SJCRH30 (cell line): ENCODE data around the gene IL26. TPM values are rescaled to one million over a fixed set of nuclear protein-coding genes. Genes with fewer than 3 reads are reported as not detected.
"Not testable (repeated sequence)": the region's sequence is repeated elsewhere in the genome, so short reads cannot be mapped to it uniquely, and the experiment has no call there.

Experiments
- DNase-seq, 2 experiments: peaks; one replicate each; pipeline ENCODE4 v3.0.0-alpha.2; 2015 to 2020
- H3K27ac ChIP-seq: fragments of 250-450 bp; sonication (Bioruptor Pico); 2 replicates; pipeline ENCODE4 v1.5.1; 2020; ENCODE audit warnings: mild to moderate bottlenecking, moderate library complexity
- H3K27me3 ChIP-seq: fragments of 250-450 bp; sonication (Bioruptor Pico); 2 replicates; pipeline ENCODE4 v1.5.1; 2020; ENCODE audit warnings: mild to moderate bottlenecking, moderate library complexity
- H3K36me3 ChIP-seq: fragments of 250-450 bp; sonication (Bioruptor Pico); 2 replicates; pipeline ENCODE4 v1.5.1; 2020; ENCODE audit warnings: mild to moderate bottlenecking, moderate library complexity
- H3K4me1 ChIP-seq: fragments of 250-450 bp; sonication (Bioruptor Pico); 2 replicates; pipeline ENCODE4 v1.5.1; 2020; ENCODE audit warnings: mild to moderate bottlenecking, moderate library complexity
- H3K4me3 ChIP-seq: fragments of 250-450 bp; sonication (Bioruptor Pico); 2 replicates; pipeline ENCODE4 v1.5.1; 2020; ENCODE audit warnings: mild to moderate bottlenecking, moderate library complexity
- H3K9me3 ChIP-seq: fragments of 250-450 bp; sonication (Bioruptor Pico); replicated peaks from 2 replicates; pipeline ENCODE4 v1.5.1; 2020; ENCODE audit warnings: mild to moderate bottlenecking, moderate library complexity
- total RNA-seq: library from RNA; depleted of rRNA; stranded (reverse); fragments of >200 nt; shearing (Covaris generic); gene quantifications from 2 replicates; pipeline ENCODE4 v1.2.3, GENCODE V29; 2014

The IL26 gene
- total RNA-seq, 1 experiment from 2014 or later = not detected

- peaks cover 3% of the 10 kb centered on the region; the same call in 1 of the 2 replicates for H3K4me1 ChIP-seq
Measured at GRCh38 chr12:68231691-68232090, 6.1 kb upstream of the IL26 start.

GRCh38 chr12:68231229-68231628 is 5.6 kb upstream of the IL26 start:
- Histone ChIP-seq H3K27ac (no peak overlapping the region), H3K36me3 (no peaks in the 10 kb centered on the region), H3K27me3 (no peaks in the 10 kb centered on the region), H3K4me1 (no peaks in the 10 kb centered on the region), H3K4me3 (no peak overlapping the region), H3K9me3 (no peaks in the 10 kb centered on the region)
- DNase-seq = no peak

More at GRCh38 chr12:68231691-68232090, 6.1 kb upstream of the IL26 start:
- H3K9me3 ChIP-seq = no peaks in the 10 kb centered on the region
- DNase-seq = no peak
- no peaks in the 10 kb centered on the region for H3K36me3 ChIP-seq
- H3K4me3 ChIP-seq = no peak overlapping the region
- H3K27ac ChIP-seq = no peak overlapping the region
- no peaks in the 10 kb centered on the region for H3K27me3 ChIP-seq

GRCh38 chr12:68229956-68230355 is 4.3 kb upstream of the IL26 start:
- H3K27me3 ChIP-seq = no peaks in the 10 kb centered on the region
- no peak overlapping the region for H3K27ac ChIP-seq
- no peaks in the 10 kb centered on the region for H3K9me3 ChIP-seq
- H3K4me1 ChIP-seq = no peaks in the 10 kb centered on the region
- no peak overlapping the region for H3K4me3 ChIP-seq
- DNase-seq = no peak
- no peaks in the 10 kb centered on the region for H3K36me3 ChIP-seq

GRCh38 chr12:68227356-68227755 is 1.7 kb upstream of the IL26 start:
- no peak overlapping the region for H3K27ac ChIP-seq

DNA sequence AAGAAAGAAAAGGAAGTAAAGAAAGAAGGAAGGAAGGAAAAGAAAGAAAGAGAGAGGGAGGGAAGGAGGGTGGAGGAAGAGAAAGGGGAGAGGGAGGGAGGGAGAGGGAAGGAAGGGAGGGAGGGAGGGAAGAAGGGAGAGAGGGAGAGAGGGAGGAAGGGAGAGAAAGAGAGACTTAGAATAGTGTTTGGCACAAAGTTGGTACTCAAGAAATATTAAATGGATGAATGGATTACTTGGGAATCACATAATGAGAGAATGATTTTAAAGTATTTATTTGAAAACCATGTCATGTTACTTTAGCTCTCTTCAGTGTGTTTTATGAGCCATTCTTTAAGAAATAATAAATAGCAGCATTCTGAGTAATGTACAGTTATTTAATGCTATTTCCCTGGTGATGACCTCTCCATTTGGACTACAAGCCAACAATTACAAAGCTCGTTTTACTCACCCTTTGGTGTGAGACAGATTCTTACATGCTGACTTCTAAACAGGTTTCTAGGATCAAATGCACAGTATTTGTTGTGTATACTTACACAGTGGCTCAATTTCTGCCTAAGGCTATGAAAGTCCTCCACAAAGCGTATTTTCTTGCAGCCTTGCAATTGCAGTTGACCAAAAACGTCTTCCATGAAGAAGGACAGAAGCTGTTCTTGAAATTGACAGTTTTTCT is 861 bp downstream of the IL26 start:
- peaks cover 11% of the 10 kb centered on the region for H3K4me1 ChIP-seq
- peak in 1 of 2 experiments; percentile 25 for DNase-seq
- no peaks in the 10 kb centered on the region for H3K36me3 ChIP-seq
- H3K9me3 ChIP-seq = no peaks in the 10 kb centered on the region
- no peak overlapping the region for H3K27ac ChIP-seq
- H3K27me3 ChIP-seq = no peaks in the 10 kb centered on the region
- no peak overlapping the region for H3K4me3 ChIP-seq

More at GRCh38 chr12:68227356-68227755, 1.7 kb upstream of the IL26 start:
- Histone ChIP-seq H3K36me3 (no peaks in the 10 kb centered on the region), H3K4me1 (peaks cover 11% of the 10 kb centered on the region), H3K9me3 (no peaks in the 10 kb centered on the region), H3K27me3 (no peaks in the 10 kb centered on the region), H3K4me3 (no peak overlapping the region)
- DNase-seq = no peak

DNA sequence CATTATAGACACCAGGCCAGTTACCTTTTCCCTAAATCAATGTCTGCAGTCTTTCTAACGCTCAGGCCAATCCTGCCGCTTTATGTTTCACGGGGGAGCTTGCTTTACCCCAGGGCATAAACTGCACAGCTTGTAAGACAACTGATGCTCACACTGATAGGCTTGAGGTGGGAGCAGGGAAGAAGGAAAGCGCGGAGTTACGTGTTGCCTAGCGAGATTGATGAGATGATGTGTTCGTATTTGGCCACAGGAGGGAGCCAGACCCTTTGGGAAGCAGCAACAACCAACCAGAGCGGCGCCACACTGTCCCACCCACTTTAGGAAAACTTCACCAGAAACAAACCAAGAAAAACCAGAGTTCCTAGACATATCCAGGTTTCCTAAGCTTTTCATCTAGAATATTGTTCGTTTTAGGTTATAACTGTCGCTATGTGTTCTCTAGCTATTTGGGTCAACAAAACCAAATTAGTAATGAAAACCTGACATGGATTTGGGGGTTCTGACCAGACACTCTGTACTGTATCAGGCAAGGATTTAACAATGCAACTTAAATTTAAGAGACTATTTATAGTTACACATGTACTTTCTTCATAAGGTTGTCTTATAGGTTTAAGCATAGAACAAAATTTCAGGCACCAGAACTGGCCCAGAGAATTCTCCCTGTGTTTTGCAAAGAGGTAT is 2.4 kb downstream of the IL26 start:
- Histone ChIP-seq H3K4me3 (no peak overlapping the region), H3K4me1 (peaks cover 11% of the 10 kb centered on the region), H3K27ac (peak overlapping the region; percentile 35; the same call in 1 of the 2 replicates)

DNA sequence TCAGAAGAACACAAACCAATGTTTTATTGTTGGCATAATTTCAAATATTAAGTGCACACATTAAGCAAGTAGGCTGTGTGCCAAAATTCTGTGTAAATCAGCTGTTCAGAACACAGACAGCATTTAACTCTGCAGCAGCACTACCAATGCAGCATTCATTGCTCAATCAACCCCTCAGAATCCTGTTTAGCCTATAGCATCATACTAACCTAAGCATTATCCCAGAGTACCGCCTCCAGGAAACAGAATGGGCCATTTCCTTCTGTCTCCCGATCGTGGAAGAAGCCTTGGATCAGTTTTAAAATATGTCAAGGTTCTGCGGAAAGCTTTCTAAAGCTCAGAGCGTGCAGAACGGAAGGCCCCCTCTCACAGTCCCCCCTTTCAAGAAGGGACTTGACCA is 3.3 kb downstream of the IL26 start:
- H3K27ac ChIP-seq = no peak overlapping the region; the same call in 1 of the 2 replicates
- peak; percentile 15 to 53 for DNase-seq
- H3K36me3 ChIP-seq = no peaks in the 10 kb centered on the region
- H3K4me3 ChIP-seq = no peak overlapping the region
- H3K27me3 ChIP-seq = no peaks in the 10 kb centered on the region
- H3K9me3 ChIP-seq = no peaks in the 10 kb centered on the region
- H3K4me1 ChIP-seq = peaks cover 11% of the 10 kb centered on the region

More for the DNA sequence above, 2.4 kb downstream of the IL26 start:
- H3K27me3 ChIP-seq = no peaks in the 10 kb centered on the region
- peak; percentile 87 to 96 for DNase-seq
- H3K36me3 ChIP-seq = no peaks in the 10 kb centered on the region
- no peaks in the 10 kb centered on the region for H3K9me3 ChIP-seq

- H3K27me3 ChIP-seq = no peaks in the 10 kb centered on the region
- no peak for DNase-seq
- peaks cover 11% of the 10 kb centered on the region for H3K4me1 ChIP-seq
- H3K4me3 ChIP-seq = no peak overlapping the region
- no peaks in the 10 kb centered on the region for H3K36me3 ChIP-seq
- no peak overlapping the region for H3K27ac ChIP-seq
- H3K9me3 ChIP-seq = no peaks in the 10 kb centered on the region
Measured at GRCh38 chr12:68221497-68221896, 4.1 kb downstream of the IL26 start.

DNA sequence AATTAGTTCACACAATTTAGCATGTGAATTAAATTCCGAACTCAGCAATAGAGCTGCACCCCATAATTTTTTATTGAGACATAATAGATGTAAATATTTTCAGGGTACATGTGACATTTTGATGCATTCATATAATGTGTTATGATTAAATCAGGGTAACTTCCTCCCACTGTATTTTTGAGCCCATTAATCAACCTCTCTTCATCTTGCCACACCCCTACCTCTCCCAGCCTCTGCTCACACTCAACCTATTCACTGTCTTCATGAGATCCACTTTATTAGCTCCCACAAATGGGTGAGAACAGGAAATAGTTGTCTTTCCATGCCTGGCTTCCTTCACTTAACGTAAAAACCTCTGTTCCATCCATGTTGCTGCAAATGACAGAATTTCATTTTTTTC is 14.7 kb downstream of the IL26 start:
- DNase-seq = no peak
- Histone ChIP-seq H3K9me3 (no peaks in the 10 kb centered on the region; the same call in 1 of the 2 replicates), H3K36me3 (no peaks in the 10 kb centered on the region), H3K27me3 (no peaks in the 10 kb centered on the region), H3K27ac (peak overlapping the region; percentile 96; the same call in 1 of the 2 replicates), H3K4me3 (no peak overlapping the region), H3K4me1 (peaks cover 24% of the 10 kb centered on the region)

DNA sequence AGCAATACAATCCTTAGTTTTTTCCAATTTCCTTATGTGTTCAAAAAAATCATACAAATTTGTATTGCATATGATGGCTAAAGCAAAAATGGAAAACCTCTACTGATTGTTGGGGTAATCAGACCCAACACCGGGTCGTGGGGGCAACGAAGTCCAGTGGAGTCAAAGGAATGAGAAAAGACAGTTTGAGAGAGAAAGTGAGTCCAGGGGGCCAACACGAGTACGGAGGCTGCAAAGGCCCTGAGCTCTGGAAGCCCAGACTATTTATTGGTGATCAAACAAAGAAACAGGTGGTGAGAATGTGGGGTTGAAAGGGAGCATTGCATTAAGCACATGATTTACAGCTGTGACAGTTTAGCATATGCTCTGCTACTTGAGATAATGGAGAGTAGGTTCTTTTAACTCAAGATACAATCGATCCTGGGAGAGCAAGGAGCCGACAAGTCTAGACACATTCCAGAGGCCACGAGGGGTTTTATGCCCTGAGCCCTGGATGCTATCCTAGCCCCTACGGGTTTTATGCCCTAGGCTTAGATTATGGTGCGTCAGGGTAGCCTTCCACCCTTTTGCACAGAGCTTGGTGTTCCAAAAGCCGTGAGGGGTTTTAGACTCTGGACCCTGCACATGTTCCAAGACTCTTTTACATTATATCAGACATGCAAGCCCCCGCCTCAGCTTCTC is 16.4 kb downstream of the IL26 start:
- peak overlapping the region; percentile 96 for H3K27ac ChIP-seq
- DNase-seq = peak; percentile 93 to 95
- not testable (repeated sequence) for H3K27me3 ChIP-seq, H3K9me3 ChIP-seq, H3K36me3 ChIP-seq
- peak overlapping the region; percentile 26 for H3K4me3 ChIP-seq
- peaks cover 24% of the 10 kb centered on the region for H3K4me1 ChIP-seq

DNA sequence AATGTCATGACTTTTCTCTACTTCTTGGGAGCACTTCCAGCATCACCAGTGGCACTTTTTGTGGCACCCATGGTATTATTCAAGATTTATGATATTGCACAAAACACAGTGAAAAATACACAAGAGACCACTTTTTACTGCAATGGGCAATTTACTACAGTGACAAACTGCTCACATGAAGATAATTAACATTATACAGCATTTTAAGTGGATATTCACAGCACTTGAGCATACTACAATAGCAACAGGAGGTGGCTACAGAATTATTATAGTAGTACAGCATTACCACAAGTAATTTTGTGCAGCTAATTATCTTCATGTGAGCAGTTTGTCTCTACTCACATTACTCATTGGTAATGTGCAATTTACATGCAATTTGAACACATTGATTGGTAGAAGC is 18.3 kb downstream of the IL26 start:
- H3K27me3 ChIP-seq = no peaks in the 10 kb centered on the region
- H3K9me3 ChIP-seq = no peaks in the 10 kb centered on the region; the same call in 1 of the 2 replicates
- DNase-seq = no peak
- no peak overlapping the region for H3K4me3 ChIP-seq
- peaks cover 24% of the 10 kb centered on the region for H3K4me1 ChIP-seq
- H3K27ac ChIP-seq = no peak overlapping the region
- no peaks in the 10 kb centered on the region for H3K36me3 ChIP-seq

GRCh38 chr12:68206446-68206845 is 19.2 kb downstream of the IL26 start:
- Histone ChIP-seq H3K27ac (no peak overlapping the region), H3K4me3 (no peak overlapping the region), H3K36me3 (no peaks in the 10 kb centered on the region), H3K4me1 (peaks cover 27% of the 10 kb centered on the region), H3K9me3 (no peaks in the 10 kb centered on the region; the same call in 1 of the 2 replicates), H3K27me3 (no peaks in the 10 kb centered on the region)
- DNase-seq = no peak

GRCh38 chr12:68203460-68203875 is 22.1 kb downstream of the IL26 start:
- Histone ChIP-seq H3K27me3 (no peaks in the 10 kb centered on the region), H3K9me3 (no peaks in the 10 kb centered on the region; the same call in 1 of the 2 replicates), H3K4me3 (no peak overlapping the region), H3K27ac (no peak overlapping the region), H3K36me3 (no peaks in the 10 kb centered on the region), H3K4me1 (peaks cover 16% of the 10 kb centered on the region)
- DNase-seq = no peak

DNA sequence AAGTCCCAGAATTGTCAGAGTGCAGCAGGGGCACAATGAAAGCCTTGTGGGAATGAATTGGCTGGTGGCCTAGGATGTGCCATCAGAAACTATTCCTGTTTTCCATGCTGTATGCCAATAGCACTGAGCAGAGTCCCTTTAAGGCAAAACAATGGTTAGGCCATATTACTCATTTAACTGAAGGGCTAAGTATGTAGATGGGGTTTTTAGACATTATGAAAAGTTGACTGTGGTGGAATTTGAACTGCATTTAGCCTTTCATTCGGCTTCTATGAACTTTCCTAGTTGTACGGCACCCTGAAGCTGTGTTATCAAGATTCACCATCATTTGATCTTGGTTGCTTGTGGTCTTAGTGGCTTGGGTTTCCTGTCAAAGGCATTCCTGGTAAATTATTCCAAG is 24.8 kb downstream of the IL26 start:
- no peaks in the 10 kb centered on the region for H3K36me3 ChIP-seq
- no peak overlapping the region for H3K4me3 ChIP-seq
- no peaks in the 10 kb centered on the region for H3K27me3 ChIP-seq
- H3K4me1 ChIP-seq = peaks cover 14% of the 10 kb centered on the region; the same call in 1 of the 2 replicates
- no peak overlapping the region for H3K27ac ChIP-seq
- H3K9me3 ChIP-seq = no peaks in the 10 kb centered on the region; the same call in 1 of the 2 replicates
- peak in 1 of 2 experiments; percentile 38 for DNase-seq

- DNase-seq = no peak
- H3K9me3 ChIP-seq = no peaks in the 10 kb centered on the region; the same call in 1 of the 2 replicates
- no peak overlapping the region for H3K4me3 ChIP-seq
- no peak overlapping the region for H3K27ac ChIP-seq
- H3K27me3 ChIP-seq = no peaks in the 10 kb centered on the region
- H3K36me3 ChIP-seq = no peaks in the 10 kb centered on the region
- peaks cover 14% of the 10 kb centered on the region; the same call in 1 of the 2 replicates for H3K4me1 ChIP-seq
Measured at GRCh38 chr12:68199127-68199526, 26.5 kb downstream of the IL26 start.
